Chondrocyte (in vitro differentiated cells): ENCODE measurements around the gene KIAA0513. TPM values are rescaled to one million over a fixed set of nuclear protein-coding genes. Genes with fewer than 3 reads are reported as not detected.

Experiments
- DNase-seq: peaks from one replicate; pipeline ENCODE4 v3.0.0; 2021; ENCODE audit warnings: mixed read lengths, low spot score
- H3K27ac Mint-ChIP-seq: one replicate; pipeline ENCODE4 v1.8.0; 2021; ENCODE audit warnings: mild to moderate bottlenecking, moderate library complexity, mixed read lengths; ENCODE audit not compliant: unreplicated experiment
- H3K27me3 Mint-ChIP-seq: 2 replicates; pipeline ENCODE4 v1.8.0; 2021; ENCODE audit warnings: low read depth, mixed read lengths
- H3K36me3 Mint-ChIP-seq: 2 replicates; pipeline ENCODE4 v1.8.0; 2021; ENCODE audit warnings: low read depth, mixed read lengths
- H3K4me1 Mint-ChIP-seq: 2 replicates; pipeline ENCODE4 v1.8.0; 2021; ENCODE audit warnings: low read depth, mild to moderate bottlenecking, mixed read lengths
- H3K4me3 Mint-ChIP-seq: one replicate; pipeline ENCODE4 v1.8.0; 2021; ENCODE audit warnings: mild to moderate bottlenecking, moderate library complexity, mixed read lengths; ENCODE audit not compliant: unreplicated experiment
- H3K9me3 Mint-ChIP-seq: 2 replicates; pipeline ENCODE4 v1.8.0; 2021; ENCODE audit warnings: low read depth, mixed read lengths
- total RNA-seq: library from RNA; stranded (reverse); gene quantifications from 3 replicates; pipeline ENCODE4 v1.2.1, GENCODE V29; 2021
- TF ChIP-seq, protein P1 (sequence below): fragments of 200-600 bp; sonication (generic); IDR thresholded peaks from 2 replicates; pipeline ENCODE4 v1.5.0; 2021; ENCODE audit warnings: antibody characterized with exemption, mild to moderate bottlenecking, moderate library complexity

KIAA0513 gene
- total RNA-seq, 1 donor from 2014 or later = 11.6 TPM

DNA sequence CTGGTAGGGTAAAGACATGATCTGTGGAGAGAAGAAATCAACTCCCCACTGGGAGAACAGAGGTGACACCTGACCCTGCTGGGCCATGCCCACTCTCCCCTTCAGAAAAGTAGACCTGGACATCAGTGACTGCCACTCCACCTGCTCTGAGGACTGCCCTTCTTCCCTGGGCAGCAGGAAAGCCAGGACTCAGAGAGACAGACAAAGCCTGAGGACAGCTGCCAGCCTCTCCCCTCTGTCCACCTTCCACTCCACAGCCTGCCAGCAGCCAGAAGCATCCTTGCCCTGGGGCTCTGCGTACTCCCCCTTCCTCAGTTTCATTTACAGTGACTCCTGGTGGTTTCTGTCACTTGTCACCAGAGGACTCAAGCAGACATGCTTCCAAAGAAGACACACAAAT, 40.7 kb upstream of the KIAA0513 start:
- Mint-ChIP-seq H3K4me3 (no peak overlapping the region), H3K27me3 (no peaks in the 10 kb centered on the region), H3K36me3 (peaks cover 26% of the 10 kb centered on the region), H3K4me1 (peaks cover 23% of the 10 kb centered on the region), H3K9me3 (no peaks in the 10 kb centered on the region), H3K27ac (no peak overlapping the region)
- no peak for DNase-seq
- TF ChIP-seq, protein P1, sequence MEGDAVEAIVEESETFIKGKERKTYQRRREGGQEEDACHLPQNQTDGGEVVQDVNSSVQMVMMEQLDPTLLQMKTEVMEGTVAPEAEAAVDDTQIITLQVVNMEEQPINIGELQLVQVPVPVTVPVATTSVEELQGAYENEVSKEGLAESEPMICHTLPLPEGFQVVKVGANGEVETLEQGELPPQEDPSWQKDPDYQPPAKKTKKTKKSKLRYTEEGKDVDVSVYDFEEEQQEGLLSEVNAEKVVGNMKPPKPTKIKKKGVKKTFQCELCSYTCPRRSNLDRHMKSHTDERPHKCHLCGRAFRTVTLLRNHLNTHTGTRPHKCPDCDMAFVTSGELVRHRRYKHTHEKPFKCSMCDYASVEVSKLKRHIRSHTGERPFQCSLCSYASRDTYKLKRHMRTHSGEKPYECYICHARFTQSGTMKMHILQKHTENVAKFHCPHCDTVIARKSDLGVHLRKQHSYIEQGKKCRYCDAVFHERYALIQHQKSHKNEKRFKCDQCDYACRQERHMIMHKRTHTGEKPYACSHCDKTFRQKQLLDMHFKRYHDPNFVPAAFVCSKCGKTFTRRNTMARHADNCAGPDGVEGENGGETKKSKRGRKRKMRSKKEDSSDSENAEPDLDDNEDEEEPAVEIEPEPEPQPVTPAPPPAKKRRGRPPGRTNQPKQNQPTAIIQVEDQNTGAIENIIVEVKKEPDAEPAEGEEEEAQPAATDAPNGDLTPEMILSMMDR = no peak

DNA sequence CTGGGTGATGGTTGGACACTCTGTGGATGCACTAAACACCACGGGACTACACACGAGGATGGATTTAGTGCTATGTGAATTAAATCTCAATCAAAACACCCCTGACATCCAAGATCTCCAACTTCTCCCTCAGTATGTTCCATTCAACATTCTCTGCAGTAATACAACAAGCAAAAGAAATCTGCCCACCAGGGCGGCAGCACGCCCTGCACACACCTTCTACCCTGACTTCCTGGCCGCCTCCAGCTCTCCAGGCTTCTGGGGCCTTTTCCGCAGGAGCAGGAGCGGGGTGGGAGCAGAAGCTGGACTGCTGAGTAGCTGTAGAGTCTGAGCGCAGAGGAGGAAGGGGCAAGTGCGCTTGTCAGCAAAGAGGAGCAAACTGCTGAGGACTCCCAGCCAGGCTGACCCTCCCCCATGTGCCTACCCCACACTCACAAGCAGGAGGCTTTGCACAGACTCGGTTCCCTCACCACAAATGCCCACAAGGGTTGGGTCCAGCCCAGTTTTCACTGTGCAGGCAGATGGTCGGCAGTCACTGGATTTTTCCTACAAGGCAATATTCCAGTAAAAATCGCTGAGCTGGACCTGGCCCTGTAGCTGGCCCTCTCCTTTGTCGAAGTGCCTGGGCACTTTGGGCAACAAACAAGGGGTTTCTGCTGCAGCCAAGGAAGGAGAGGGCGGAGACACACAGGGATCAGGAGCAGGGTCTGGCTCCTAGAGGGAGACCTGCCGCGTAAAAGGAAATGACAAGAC, 39.1 kb upstream of the KIAA0513 start:
- no peak overlapping the region for H3K4me3 Mint-ChIP-seq
- peak overlapping the region; percentile 71 for H3K27ac Mint-ChIP-seq
- no peaks in the 10 kb centered on the region for H3K9me3 Mint-ChIP-seq
- peaks cover 36% of the 10 kb centered on the region for H3K4me1 Mint-ChIP-seq
- TF ChIP-seq, protein P1 = no peak
- H3K27me3 Mint-ChIP-seq = no peaks in the 10 kb centered on the region
- peaks cover 28% of the 10 kb centered on the region for H3K36me3 Mint-ChIP-seq
- no peak for DNase-seq

DNA sequence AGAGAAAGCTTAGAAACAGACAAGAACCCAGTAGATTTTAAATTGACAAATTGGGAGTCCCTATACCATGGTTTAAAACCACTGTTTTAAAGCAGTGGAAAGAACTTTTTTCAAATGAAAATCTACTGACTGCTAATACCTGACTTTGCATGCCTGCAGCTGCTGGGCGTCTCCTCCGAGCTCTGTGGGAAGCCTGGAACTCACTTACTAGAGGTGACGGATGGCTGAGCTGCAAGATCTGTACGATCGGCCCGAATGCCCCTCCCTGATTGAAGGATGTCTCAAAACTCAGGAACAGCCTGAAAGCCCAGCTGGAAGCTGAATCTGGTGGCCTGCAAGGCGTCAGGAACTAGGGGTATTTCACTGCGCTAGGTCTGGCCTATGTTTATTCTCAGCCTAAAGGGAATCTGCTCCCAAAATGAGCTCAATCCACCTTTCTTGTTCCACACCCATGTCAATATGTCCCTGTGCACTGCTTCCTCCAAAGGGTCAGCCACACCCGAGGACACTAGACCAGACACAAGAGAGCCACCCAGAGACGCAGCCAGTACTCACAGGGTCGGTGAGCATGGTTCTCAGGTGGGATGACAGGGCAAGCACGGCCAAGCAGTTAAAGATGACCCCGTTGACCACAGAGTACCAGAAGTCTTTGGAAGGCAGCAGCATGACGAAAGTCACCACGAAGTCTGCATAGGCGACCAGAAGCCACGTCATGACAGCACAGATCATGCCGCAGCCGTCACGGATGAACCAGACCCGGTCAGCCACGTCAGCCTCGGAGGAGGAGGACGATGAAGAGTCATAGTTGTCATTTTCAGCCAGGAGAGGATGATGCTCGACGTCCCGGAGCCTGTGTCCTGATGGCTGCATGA, 37.6 kb upstream of the KIAA0513 start:
- TF ChIP-seq, protein P1 = no peak
- peaks cover 28% of the 10 kb centered on the region for H3K36me3 Mint-ChIP-seq
- H3K27me3 Mint-ChIP-seq = no peaks in the 10 kb centered on the region
- no peaks in the 10 kb centered on the region for H3K9me3 Mint-ChIP-seq
- no peak overlapping the region for H3K27ac Mint-ChIP-seq
- H3K4me1 Mint-ChIP-seq = peaks cover 46% of the 10 kb centered on the region
- H3K4me3 Mint-ChIP-seq = no peak overlapping the region
- DNase-seq = peak; percentile 73

DNA sequence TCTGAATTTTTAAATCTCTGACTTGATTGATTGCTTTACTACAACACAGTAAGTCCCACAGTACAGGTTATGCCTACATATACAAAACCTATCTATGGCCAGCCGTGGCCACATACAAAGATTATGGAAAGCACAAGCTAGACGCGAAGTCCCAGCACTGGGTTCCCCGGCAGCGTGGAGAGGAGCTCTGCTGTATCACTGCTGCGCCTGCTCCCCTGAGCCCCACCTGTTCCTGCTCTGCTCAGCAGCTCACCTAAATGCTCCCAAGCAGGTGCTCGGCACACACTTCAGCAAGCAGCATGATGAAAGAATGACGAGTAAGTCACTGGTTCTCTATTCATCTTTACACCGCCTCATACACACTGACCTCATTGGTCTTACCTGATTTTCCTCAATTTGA, 36.8 kb upstream of the KIAA0513 start:
- DNase-seq = peak; percentile 72
- Mint-ChIP-seq H3K9me3 (no peaks in the 10 kb centered on the region), H3K36me3 (peaks cover 27% of the 10 kb centered on the region), H3K4me1 (peaks cover 46% of the 10 kb centered on the region), H3K4me3 (no peak overlapping the region), H3K27me3 (no peaks in the 10 kb centered on the region), H3K27ac (no peak overlapping the region)
- TF ChIP-seq, protein P1 = no peak

DNA sequence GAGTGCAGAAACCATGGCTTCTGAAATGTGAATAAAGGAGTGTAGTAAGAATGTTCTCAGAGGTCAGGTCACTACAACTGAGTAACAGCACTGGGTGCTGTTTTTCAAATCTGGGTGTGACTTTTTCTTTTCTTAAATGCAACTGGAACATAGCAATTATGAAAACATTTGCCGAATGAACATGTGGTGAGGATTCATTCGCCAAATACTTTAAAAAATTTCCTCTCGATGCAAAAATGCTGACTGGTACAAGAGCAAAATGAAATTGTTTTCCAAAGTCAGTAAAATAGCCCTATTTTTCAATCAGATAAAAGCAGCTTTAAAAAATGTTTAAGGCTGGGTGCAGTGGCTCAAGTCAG, 34.9 kb upstream of the KIAA0513 start:
- H3K27me3 Mint-ChIP-seq = no peaks in the 10 kb centered on the region
- H3K4me3 Mint-ChIP-seq = no peak overlapping the region
- peak overlapping the region; percentile 100 for H3K27ac Mint-ChIP-seq
- DNase-seq = no peak
- peaks cover 48% of the 10 kb centered on the region for H3K4me1 Mint-ChIP-seq
- peaks cover 17% of the 10 kb centered on the region for H3K36me3 Mint-ChIP-seq
- TF ChIP-seq, protein P1 = no peak
- H3K9me3 Mint-ChIP-seq = no peaks in the 10 kb centered on the region
